Measurements from ENCODE around the gene MMP23B. TPM values are rescaled to one million over a fixed set of nuclear protein-coding genes. Genes with fewer than 3 reads are reported as not detected.

Gene MMP23B
- polyA plus RNA-seq, 3 donors, result 0.21 to 1.5 (median 0.24) TPM

DNA sequence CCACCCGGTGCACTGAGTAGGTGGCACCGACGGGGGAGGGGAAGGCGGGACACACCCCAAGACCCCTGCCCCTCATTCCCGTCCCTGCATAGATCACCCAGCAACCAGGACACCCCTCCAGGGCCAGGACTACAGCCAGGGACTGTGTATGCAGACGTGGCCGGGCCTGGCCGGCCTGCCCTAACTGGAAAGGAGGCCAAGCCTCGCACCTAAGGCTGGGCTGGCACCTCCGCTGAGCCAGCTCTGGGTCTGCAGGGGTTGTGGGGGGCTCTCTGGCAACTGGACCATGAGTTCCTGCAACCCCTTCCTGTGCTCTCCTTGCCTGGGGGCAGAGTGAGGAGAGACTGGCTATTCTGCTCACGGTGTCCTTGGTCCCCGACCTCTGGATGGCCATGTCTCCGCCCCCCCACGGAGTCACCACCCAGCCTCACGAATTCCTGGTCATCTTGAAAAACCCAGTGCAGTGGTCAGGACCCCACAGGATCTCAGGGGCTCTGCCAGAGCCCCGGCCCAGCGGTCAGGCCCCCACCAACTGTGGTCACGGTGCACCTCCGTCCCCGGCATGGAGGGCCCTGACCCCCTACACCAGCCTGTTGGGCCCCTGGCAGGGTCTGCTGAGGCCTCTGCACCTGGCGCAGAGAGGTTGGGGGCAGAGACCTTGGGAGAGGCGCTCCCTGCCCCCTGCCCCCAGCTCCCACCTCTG lies 31.0 kb upstream of the MMP23B start:
- no peaks in the 10 kb centered on the region for H3K36me3 ChIP-seq (replicated peaks in 1 of 2; ENCODE audit: control insufficient read depth in 1 of 2, insufficient read depth in 2 of 2, low read length in 2 of 2)
- no peaks in the 10 kb centered on the region for H4K20me1 ChIP-seq (ENCODE audit: insufficient read depth, low read length)
- no peak overlapping the region for H3K27ac ChIP-seq (ENCODE audit: low read depth in 1 of 2, low read length in 2 of 2)
- Mint-ChIP-seq H3K9me3 (peaks cover 0 to 2% (median 0%) of the 10 kb centered on the region in 7 donors), H3K36me3 (no peaks in the 10 kb centered on the region), H3K27me3 (ENCODE audit: low read depth in 3 of 3) (peaks cover 9 to 17% (median 11%) of the 10 kb centered on the region in 3 donors), H3K4me3 (peak overlapping the region; percentile 66 to 82), H3K4me1 (peaks cover 34% of the 10 kb centered on the region), H3K27ac (peak overlapping the region in 1 of 7 donors; percentile 42)
- peak overlapping the region; percentile 86 for H3K4me2 ChIP-seq (replicated peaks; ENCODE audit: extremely low read depth, low read length, poor library complexity, severe bottlenecking)
- H3K4me1 ChIP-seq (ENCODE audit: control insufficient read depth in 1 of 2, insufficient read depth in 2 of 2, low read length in 2 of 2), result peaks cover 34 to 55% of the 10 kb centered on the region in 2 donors
- H2AFZ ChIP-seq (ENCODE audit: insufficient read depth, low read depth, low read length, poor library complexity, severe bottlenecking), result peak overlapping the region; percentile 76
- intact Hi-C loops (cut with micrococcal nuclease), result no loop called here
- H3K4me3 ChIP-seq (replicated peaks in 1 of 3; ENCODE audit: low read depth in 2 of 3, low read length in 3 of 3), result peak overlapping the region in 2 of 3 experiments; percentile 20 to 69
- H3K79me2 ChIP-seq (ENCODE audit: insufficient read depth, low read length), result no peaks in the 10 kb centered on the region
- no peak for DNase-seq
- peaks cover 0 to 20% of the 10 kb centered on the region in 2 donors for H3K27me3 ChIP-seq (ENCODE audit: control insufficient read depth in 2 of 2, insufficient read depth in 2 of 2, low read length in 2 of 2)
- H3K9me3 ChIP-seq (replicated peaks in 1 of 2; ENCODE audit: control insufficient read depth in 1 of 2, insufficient read depth in 1 of 2, low read length in 2 of 2), result no peaks in the 10 kb centered on the region
- WGBS (ENCODE audit: insufficient coverage), result 95% methylated on average over 17 of the region's 22 CpGs
- no peak for TF ChIP-seq CTCF (IDR thresholded peaks at IDR 0.05)
- no peak overlapping the region for H3K9ac ChIP-seq (ENCODE audit: insufficient read depth, low read length, poor library complexity, severe bottlenecking)

DNA sequence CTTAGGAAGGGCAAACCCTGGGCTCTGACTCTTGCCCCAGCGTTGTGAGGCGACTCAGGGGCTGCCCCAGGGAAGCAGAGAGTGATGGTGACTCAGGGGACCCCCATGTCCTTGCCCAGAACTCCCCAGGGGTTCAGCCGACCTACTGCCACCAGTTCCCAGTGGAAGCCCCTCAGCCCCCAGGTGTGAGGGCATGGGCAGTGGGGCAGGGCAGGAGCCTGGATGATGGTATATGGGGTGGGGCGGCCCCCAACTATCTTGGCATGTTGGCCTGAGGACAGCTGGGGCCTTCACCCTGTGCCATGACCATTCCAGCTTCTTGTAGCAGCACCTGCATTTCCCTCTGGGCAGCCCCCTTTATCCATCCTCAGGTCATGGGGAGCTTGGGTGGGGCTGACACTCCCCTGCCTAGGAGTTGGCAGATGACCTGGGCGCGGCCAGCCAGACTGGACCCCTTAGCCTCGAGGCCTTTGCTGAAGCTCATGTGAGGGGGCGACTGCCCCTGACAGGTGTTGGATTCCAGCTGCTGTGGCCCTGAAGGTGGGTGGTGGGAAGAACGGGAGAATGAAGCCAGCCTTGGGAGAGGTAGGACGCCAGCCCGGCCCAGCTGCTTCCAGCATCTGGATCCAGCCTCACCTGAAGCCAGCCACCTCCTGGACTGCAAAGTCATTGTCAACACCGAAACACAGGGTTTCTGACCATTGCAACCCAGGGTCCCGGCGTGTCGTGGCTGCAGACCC lies 30.2 kb upstream of the MMP23B start:
- H3K27ac Mint-ChIP-seq, result peak overlapping the region in 1 of 7 donors; percentile 23
- WGBS (ENCODE audit: insufficient coverage), result 97% methylated on average over 14 of the region's 15 CpGs
- Histone ChIP-seq H3K27ac (ENCODE audit: low read depth in 1 of 2, low read length in 2 of 2) (no peak overlapping the region), H4K20me1 (ENCODE audit: insufficient read depth, low read length) (no peaks in the 10 kb centered on the region), H3K4me2 (replicated peaks; ENCODE audit: extremely low read depth, low read length, poor library complexity, severe bottlenecking) (peak overlapping the region; percentile 14), H3K27me3 (ENCODE audit: control insufficient read depth in 2 of 2, insufficient read depth in 2 of 2, low read length in 2 of 2) (peaks cover 0 to 14% of the 10 kb centered on the region in 2 donors), H3K4me1 (ENCODE audit: control insufficient read depth in 1 of 2, insufficient read depth in 2 of 2, low read length in 2 of 2) (peaks cover 37 to 62% of the 10 kb centered on the region in 2 donors), H3K9me3 (replicated peaks in 1 of 2; ENCODE audit: control insufficient read depth in 1 of 2, insufficient read depth in 1 of 2, low read length in 2 of 2) (no peaks in the 10 kb centered on the region), H2AFZ (ENCODE audit: insufficient read depth, low read depth, low read length, poor library complexity, severe bottlenecking) (no peak overlapping the region), H3K36me3 (replicated peaks in 1 of 2; ENCODE audit: control insufficient read depth in 1 of 2, insufficient read depth in 2 of 2, low read length in 2 of 2) (no peaks in the 10 kb centered on the region), H3K9ac (ENCODE audit: insufficient read depth, low read length, poor library complexity, severe bottlenecking) (no peak overlapping the region), H3K4me3 (replicated peaks in 1 of 3; ENCODE audit: low read depth in 2 of 3, low read length in 3 of 3) (peak overlapping the region in 1 of 3 experiments; percentile 10), H3K79me2 (ENCODE audit: insufficient read depth, low read length) (no peaks in the 10 kb centered on the region)
- no peak for TF ChIP-seq CTCF (IDR thresholded peaks at IDR 0.05)
- no peak overlapping the region for H3K4me3 Mint-ChIP-seq
- peak in 1 of 3 donors; percentile 4 for DNase-seq
- peaks cover 36% of the 10 kb centered on the region for H3K4me1 Mint-ChIP-seq
- no peaks in the 10 kb centered on the region for H3K36me3 Mint-ChIP-seq
- H3K27me3 Mint-ChIP-seq (ENCODE audit: low read depth in 3 of 3), result peaks cover 9 to 17% (median 11%) of the 10 kb centered on the region in 3 donors
- intact Hi-C loops (cut with micrococcal nuclease), result no loop called here
- H3K9me3 Mint-ChIP-seq, result peaks cover 0 to 2% (median 0%) of the 10 kb centered on the region in 7 donors

Data from CD14-positive monocyte (primary cell).